Mesodermal cell (in vitro differentiated cells): ENCODE results near the gene PLD5.

ENCODE experiments used
- H3K27ac ChIP-seq: 2 replicates; pipeline ENCODE4 v1.7.0; 2013; ENCODE audit warnings: mild to moderate bottlenecking, low read depth, low read length, moderate library complexity; ENCODE audit not compliant: severe bottlenecking
- H3K36me3 ChIP-seq: 2 replicates; pipeline ENCODE4 v1.7.1; 2013; ENCODE audit warnings: mild to moderate bottlenecking, low read length, moderate library complexity; ENCODE audit not compliant: control insufficient read depth, insufficient read depth
- H3K4me1 ChIP-seq: one replicate; pipeline ENCODE4 v1.7.1; 2013; ENCODE audit warnings: mild to moderate bottlenecking, low read length; ENCODE audit not compliant: insufficient read depth, control insufficient read depth, poor library complexity, severe bottlenecking
- H3K4me3 ChIP-seq: 2 replicates; pipeline ENCODE4 v1.7.0; 2013; ENCODE audit warnings: low read length, control low read depth, mild to moderate bottlenecking; ENCODE audit not compliant: insufficient read depth, poor library complexity, severe bottlenecking; ENCODE audit errors: extremely low read depth
- H3K9me3 ChIP-seq: 2 replicates; pipeline ENCODE4 v1.7.1; 2013; ENCODE audit warnings: mild to moderate bottlenecking, low read length, moderate library complexity; ENCODE audit not compliant: control insufficient read depth
- WGBS, 2 experiments: methylation state at CpG; one replicate each; pipeline ENCODE4 v1.1.5; 2013; ENCODE audit warnings: missing lambda C conversion rate in 2 of 2; ENCODE audit not compliant: insufficient coverage in 2 of 2; 5-methylcytosine and 5-hydroxymethylcytosine counted together

PLD5 gene

GRCh38 chr1:242535986-242536385 lies 11.5 kb upstream of the PLD5 start:
- no peaks in the 10 kb centered on the region for H3K9me3 ChIP-seq
- no peak overlapping the region for H3K4me3 ChIP-seq
- no peaks in the 10 kb centered on the region for H3K4me1 ChIP-seq
- H3K27ac ChIP-seq = no peak overlapping the region
- WGBS, 2 experiments = 67% methylated on average over 1 of the region's 1 CpG; no CpG with 5 or more reads in 1 of the 2 experiments
- H3K36me3 ChIP-seq = no peaks in the 10 kb centered on the region

- H3K4me1 ChIP-seq = no peaks in the 10 kb centered on the region
- H3K27ac ChIP-seq = no peak overlapping the region
- no CpG with 5 or more reads among the region's 1 CpG for WGBS, 2 experiments
- no peaks in the 10 kb centered on the region for H3K9me3 ChIP-seq
- no peak overlapping the region for H3K4me3 ChIP-seq
- H3K36me3 ChIP-seq = no peaks in the 10 kb centered on the region
Observed at GRCh38 chr1:242534753-242535152, 10.3 kb upstream of the PLD5 start.

GRCh38 chr1:242530761-242531160 lies 6.3 kb upstream of the PLD5 start:
- WGBS, 2 experiments = no CpG with 5 or more reads among the region's 1 CpG

GRCh38 chr1:242525769-242526168 lies 1.3 kb upstream of the PLD5 start:
- H3K36me3 ChIP-seq = no peaks in the 10 kb centered on the region
- H3K27ac ChIP-seq = no peak overlapping the region
- no peak overlapping the region for H3K4me3 ChIP-seq
- WGBS, 2 experiments = 100% methylated on average over 1 of the region's 2 CpGs
- no peaks in the 10 kb centered on the region for H3K9me3 ChIP-seq
- peaks cover 7% of the 10 kb centered on the region for H3K4me1 ChIP-seq

More at GRCh38 chr1:242530761-242531160, 6.3 kb upstream of the PLD5 start:
- no peaks in the 10 kb centered on the region for H3K4me1 ChIP-seq
- H3K27ac ChIP-seq = no peak overlapping the region
- H3K9me3 ChIP-seq = no peaks in the 10 kb centered on the region
- H3K4me3 ChIP-seq = no peak overlapping the region
- H3K36me3 ChIP-seq = no peaks in the 10 kb centered on the region

- WGBS, 2 experiments = 14 to 16% methylated on average over 6 to 9 of the region's 10 CpGs
Observed at GRCh38 chr1:242525360-242525722, 844 bp upstream of the PLD5 start.

DNA sequence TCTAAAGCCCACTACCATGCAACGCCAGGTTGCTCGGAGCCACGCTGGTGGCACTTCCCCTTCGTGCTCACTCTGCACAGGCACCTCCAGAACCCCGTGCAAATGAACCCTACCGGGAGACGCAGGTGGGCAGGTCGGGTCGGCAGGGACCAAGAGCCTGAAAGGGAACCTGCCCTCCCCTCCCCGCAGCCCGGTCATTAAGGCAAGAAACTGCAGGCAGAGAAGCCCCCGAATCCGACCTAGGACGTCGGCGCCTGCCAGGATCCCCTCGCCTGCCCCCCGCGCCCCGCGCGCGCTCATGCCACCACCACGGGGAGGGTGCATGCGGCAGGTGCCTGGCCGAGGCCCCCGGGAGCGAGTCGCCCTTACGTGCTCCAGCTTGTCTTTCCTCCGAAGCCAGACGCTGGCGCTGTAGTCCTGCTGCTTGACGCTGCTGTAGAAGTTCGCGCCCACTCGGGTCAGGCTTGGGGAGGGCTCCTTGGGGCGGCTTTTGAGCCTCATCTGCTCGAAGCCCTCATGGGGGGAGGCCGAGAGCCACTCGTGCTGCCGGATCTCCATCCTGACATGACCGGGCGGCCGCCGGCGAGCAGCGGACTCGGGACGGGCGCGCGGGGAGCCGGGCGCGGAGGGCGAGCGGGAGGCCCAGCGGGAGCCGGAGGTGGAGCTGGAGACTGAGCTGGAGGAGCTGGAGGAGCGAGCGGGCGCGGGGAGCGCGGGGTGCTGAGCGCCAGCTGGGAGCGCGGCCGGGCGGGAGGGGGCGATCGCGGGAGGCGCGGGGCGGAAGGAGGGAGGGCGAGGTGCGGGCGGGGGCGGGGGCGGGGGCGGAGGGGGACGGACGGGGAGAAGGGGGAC lies 552 bp downstream of the PLD5 start:
- H3K4me1 ChIP-seq = peaks cover 7% of the 10 kb centered on the region
- H3K9me3 ChIP-seq = no peaks in the 10 kb centered on the region
- 0 to 1% methylated on average over 40 to 55 of the region's 85 CpGs for WGBS, 2 experiments
- H3K4me3 ChIP-seq = peak overlapping the region; percentile 40
- H3K27ac ChIP-seq = no peak overlapping the region
- H3K36me3 ChIP-seq = no peaks in the 10 kb centered on the region

More at GRCh38 chr1:242525360-242525722, 844 bp upstream of the PLD5 start:
- no peak overlapping the region for H3K27ac ChIP-seq
- no peaks in the 10 kb centered on the region for H3K36me3 ChIP-seq
- peak overlapping the region; percentile 44 for H3K4me3 ChIP-seq
- peaks cover 7% of the 10 kb centered on the region for H3K4me1 ChIP-seq
- no peaks in the 10 kb centered on the region for H3K9me3 ChIP-seq

DNA sequence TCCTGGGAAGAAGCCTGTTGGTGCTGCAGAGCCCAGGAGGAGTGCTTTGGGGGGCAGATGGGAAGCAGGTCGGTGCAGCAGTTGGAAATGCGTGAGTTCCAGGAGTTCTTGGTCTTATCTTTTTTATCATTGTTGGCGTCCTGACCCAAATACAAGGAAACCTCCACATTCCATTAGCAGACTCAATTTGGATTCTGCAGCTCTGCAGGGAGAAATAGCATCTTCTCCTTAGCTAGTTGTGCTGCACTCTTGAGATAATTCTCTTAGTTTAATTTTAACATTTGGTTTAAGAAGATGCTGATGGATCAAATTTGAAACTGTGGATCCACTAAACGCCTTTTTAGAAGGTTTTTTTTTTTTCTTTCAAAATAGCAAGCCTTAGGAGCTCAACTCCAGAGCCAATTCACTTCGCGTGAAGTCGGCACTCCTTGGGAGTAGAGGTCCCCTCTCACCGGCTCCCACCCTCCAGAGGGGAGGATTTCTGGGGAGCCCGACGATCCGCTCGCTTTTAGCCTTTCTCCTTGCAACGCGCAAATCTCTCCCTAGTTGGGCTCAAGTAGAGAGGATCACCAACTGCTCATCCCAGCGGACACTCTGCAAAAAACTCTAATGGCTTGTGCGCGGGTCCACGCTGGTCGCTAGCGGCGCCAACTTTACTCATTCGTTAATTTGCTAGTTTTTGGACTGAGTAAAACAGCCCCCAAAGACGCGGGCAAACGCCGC lies 1.3 kb downstream of the PLD5 start:
- Histone ChIP-seq H3K4me1 (peaks cover 7% of the 10 kb centered on the region), H3K4me3 (peak overlapping the region; percentile 40), H3K9me3 (no peaks in the 10 kb centered on the region), H3K27ac (no peak overlapping the region), H3K36me3 (no peaks in the 10 kb centered on the region)
- WGBS, 2 experiments = 0 to 3% methylated on average over 12 to 14 of the region's 26 CpGs

- no peaks in the 10 kb centered on the region for H3K9me3 ChIP-seq
- H3K27ac ChIP-seq = no peak overlapping the region
- H3K36me3 ChIP-seq = no peaks in the 10 kb centered on the region
- H3K4me3 ChIP-seq = no peak overlapping the region
- 81 to 91% methylated on average over 4 to 6 of the region's 6 CpGs for WGBS, 2 experiments
- peaks cover 7% of the 10 kb centered on the region for H3K4me1 ChIP-seq
Observed at GRCh38 chr1:242522304-242522945, 2.1 kb downstream of the PLD5 start.

GRCh38 chr1:242515555-242515954 lies 8.9 kb downstream of the PLD5 start:
- H3K36me3 ChIP-seq = no peaks in the 10 kb centered on the region
- H3K4me3 ChIP-seq = no peak overlapping the region
- no CpG with 5 or more reads among the region's 2 CpGs for WGBS, 2 experiments
- no peak overlapping the region for H3K27ac ChIP-seq
- H3K4me1 ChIP-seq = no peaks in the 10 kb centered on the region
- no peaks in the 10 kb centered on the region for H3K9me3 ChIP-seq

DNA sequence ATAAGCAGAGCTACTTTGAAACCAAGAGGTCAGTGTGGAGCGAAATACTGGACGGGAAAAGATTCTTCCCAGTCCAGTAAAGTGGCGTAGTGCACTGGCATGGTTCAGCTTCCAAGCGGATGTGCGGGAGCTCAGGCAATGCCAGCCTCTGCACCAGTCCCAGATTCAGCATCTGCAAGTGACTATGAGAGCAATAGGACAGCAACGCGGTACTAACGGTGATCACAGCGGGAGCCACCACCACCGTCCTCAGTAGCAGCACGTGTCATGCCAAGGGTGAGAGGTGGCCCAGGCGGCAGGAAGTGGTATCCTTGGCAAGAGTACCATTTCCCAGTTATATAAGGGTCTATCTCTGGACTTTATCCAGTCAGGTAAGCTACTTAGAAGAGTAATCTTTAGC lies 17.8 kb downstream of the PLD5 start:
- H3K36me3 ChIP-seq = no peaks in the 10 kb centered on the region
- no peaks in the 10 kb centered on the region for H3K9me3 ChIP-seq
- 91 to 97% methylated on average over 9 of the region's 12 CpGs for whole genome bisulfite sequencing, 2 experiments
- H3K4me1 ChIP-seq = no peaks in the 10 kb centered on the region
- H3K27ac ChIP-seq = no peak overlapping the region
- no peak overlapping the region for H3K4me3 ChIP-seq
